Subcutaneous abdominal adipose tissue (tissue), 5 donors: ENCODE results near the gene PCSK5.

Source experiments
- H3K27ac ChIP-seq: one replicate; pipeline ENCODE4 v1.7.0; 2013; ENCODE audit warnings: low read depth, mild to moderate bottlenecking, inconsistent platforms, low read length, moderate library complexity
- H3K27me3 ChIP-seq, 5 donors: one replicate each; pipeline ENCODE4 v1.7.0; 2013; ENCODE audit warnings: low read length in 5 of 5, inconsistent platforms in 1 of 5; ENCODE audit not compliant: control insufficient read depth in 5 of 5, insufficient read depth in 4 of 5
- H3K36me3 ChIP-seq, 5 donors: one replicate each; pipeline ENCODE4 v1.7.0; 2013; ENCODE audit warnings: low read length in 5 of 5; ENCODE audit not compliant: control insufficient read depth in 5 of 5, insufficient read depth in 5 of 5
- H3K4me1 ChIP-seq, 5 donors: one replicate each; pipeline ENCODE4 v1.7.0; 2013; ENCODE audit warnings: low read length in 5 of 5, mild to moderate bottlenecking in 3 of 5, moderate library complexity in 1 of 5; ENCODE audit not compliant: control insufficient read depth in 5 of 5, insufficient read depth in 5 of 5
- H3K4me3 ChIP-seq, 5 donors: one replicate each; pipeline ENCODE4 v1.7.0; 2013; ENCODE audit warnings: low read length in 5 of 5, low read depth in 1 of 5
- H3K9ac ChIP-seq, 5 donors: one replicate each; pipeline ENCODE4 v1.7.0; 2013; ENCODE audit warnings: low read length in 5 of 5, mild to moderate bottlenecking in 4 of 5, moderate library complexity in 3 of 5
- H3K9me3 ChIP-seq, 5 donors: one replicate each; pipeline ENCODE4 v1.7.0; 2013; ENCODE audit warnings: low read length in 5 of 5; ENCODE audit not compliant: control insufficient read depth in 5 of 5
- donor health status: healthy.
- donor health status: healthy.
- donor health status: healthy.
- donor health status: healthy.
- donor health status: healthy.

Gene PCSK5

DNA sequence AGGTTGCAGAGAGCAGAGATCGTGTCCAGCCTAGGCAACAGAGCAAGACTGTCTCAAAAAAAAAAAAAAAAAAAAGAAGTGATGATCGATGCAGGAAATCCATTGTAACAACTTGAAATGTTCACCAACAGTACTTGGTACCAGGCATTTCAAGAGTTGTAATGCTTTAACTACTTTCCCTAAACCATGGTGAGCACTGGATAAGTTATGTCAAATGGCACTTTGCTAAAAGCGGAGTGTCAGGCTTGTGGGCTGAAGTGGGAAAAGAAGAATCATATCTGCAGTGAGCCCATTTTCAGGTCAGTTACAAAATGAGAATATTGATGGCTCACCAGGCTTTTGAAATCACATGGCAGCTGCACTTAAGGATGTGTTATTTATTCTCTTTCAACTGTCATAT is 301.5 kb downstream of the PCSK5 start:
- H3K27ac ChIP-seq, result no peak overlapping the region
- H3K9me3 ChIP-seq, result no peaks in the 10 kb centered on the region
- H3K4me3 ChIP-seq, result no peak overlapping the region
- H3K36me3 ChIP-seq, result peaks cover 25 to 41% (median 37%) of the 10 kb centered on the region in 5 donors
- H3K9ac ChIP-seq, result no peak overlapping the region
- no peaks in the 10 kb centered on the region for H3K4me1 ChIP-seq
- no peaks in the 10 kb centered on the region for H3K27me3 ChIP-seq

DNA sequence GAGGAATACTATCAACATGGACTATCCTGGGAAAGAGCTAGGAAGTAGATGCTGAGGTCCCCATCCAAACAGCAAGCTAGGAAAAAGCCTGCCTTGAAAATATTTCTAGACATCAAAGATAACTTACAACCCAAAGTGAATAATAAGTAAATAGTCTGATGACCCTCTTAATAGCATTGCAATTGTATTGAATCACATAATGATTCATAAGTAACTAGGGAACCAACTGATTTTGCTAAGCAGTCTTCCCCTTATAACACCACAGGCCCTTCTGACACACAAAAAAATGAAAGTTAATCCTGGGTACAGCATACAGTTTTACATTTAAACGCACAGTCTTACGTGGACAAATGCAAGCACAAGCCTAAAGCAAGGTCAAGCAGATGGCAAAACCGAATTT is 304.4 kb downstream of the PCSK5 start:
- Histone ChIP-seq H3K9ac (no peak overlapping the region), H3K9me3 (no peaks in the 10 kb centered on the region), H3K4me1 (peaks cover 0 to 7% (median 0%) of the 10 kb centered on the region in 5 donors), H3K4me3 (no peak overlapping the region), H3K27ac (no peak overlapping the region), H3K36me3 (peaks cover 17 to 31% (median 26%) of the 10 kb centered on the region in 5 donors), H3K27me3 (no peaks in the 10 kb centered on the region)

DNA sequence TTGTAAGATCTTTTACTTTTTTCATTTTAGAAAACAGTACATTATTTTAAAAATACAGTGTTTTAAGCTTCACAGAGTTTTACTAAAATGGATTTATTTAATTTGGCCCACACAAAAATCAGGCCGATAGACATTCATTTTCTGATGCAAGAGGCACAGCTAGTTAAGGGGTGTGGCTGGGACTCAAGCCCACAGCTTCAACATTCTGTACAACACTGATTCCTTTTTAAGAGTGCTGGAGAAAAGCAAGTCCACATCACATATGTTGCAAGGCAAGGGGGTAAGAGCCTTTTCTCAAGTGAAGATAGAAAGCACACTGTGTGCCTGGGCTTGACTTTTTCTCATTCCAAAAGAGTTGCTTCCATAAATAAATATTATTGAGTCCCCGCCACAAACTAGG is 307.9 kb downstream of the PCSK5 start:
- Histone ChIP-seq H3K4me1 (peaks cover 0 to 7% (median 0%) of the 10 kb centered on the region in 5 donors), H3K9me3 (no peaks in the 10 kb centered on the region), H3K4me3 (no peak overlapping the region), H3K9ac (no peak overlapping the region), H3K36me3 (peaks cover 6 to 10% (median 7%) of the 10 kb centered on the region in 5 donors), H3K27ac (no peak overlapping the region), H3K27me3 (no peaks in the 10 kb centered on the region)

DNA sequence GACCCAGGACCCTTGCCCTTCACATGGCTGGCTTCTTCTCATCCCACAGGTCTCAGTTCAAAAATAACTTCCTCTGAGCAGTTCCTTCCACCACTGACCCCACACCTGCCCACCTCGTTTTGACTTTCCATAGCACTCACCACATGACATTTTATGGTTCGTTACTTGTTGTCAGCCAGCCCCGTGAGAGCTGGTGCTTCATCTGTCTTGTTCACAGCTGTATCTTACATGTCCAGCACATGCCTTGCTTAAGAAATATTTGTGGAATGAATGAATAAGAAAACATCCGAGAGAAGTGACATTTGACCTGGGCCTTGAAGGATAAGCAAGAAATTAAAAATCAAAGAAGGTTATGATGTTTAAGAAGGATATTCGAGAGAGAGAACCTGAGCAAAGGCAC is 309.8 kb downstream of the PCSK5 start:
- Histone ChIP-seq H3K27me3 (no peaks in the 10 kb centered on the region), H3K9me3 (no peaks in the 10 kb centered on the region), H3K9ac (no peak overlapping the region), H3K36me3 (no peaks in the 10 kb centered on the region), H3K4me3 (no peak overlapping the region), H3K27ac (no peak overlapping the region), H3K4me1 (peaks cover 0 to 7% (median 0%) of the 10 kb centered on the region in 5 donors)

DNA sequence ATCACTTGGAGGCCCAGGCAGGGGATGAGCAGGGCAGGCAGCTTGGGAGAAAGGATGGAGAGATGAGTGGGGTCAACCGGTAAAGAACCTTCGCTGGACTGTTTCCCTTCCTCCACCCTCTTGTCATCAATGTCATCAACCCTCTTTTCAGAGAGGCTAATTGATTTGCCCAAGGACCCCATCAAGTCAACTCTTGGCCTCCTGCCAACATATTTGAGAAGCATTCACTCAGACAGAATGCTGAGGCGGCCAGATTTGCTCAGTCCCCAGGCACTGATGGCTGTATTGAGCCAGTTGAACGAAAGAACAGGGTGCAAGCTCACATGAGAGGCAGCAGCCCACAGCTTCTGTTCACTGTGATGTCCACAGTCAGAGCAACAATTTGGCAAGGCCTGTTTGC is 310.3 kb downstream of the PCSK5 start:
- H3K9ac ChIP-seq, result no peak overlapping the region
- H3K27me3 ChIP-seq, result no peaks in the 10 kb centered on the region
- no peak overlapping the region for H3K27ac ChIP-seq
- no peaks in the 10 kb centered on the region for H3K9me3 ChIP-seq
- H3K4me3 ChIP-seq, result no peak overlapping the region
- H3K4me1 ChIP-seq, result peaks cover 0 to 7% (median 0%) of the 10 kb centered on the region in 5 donors
- H3K36me3 ChIP-seq, result no peaks in the 10 kb centered on the region

DNA sequence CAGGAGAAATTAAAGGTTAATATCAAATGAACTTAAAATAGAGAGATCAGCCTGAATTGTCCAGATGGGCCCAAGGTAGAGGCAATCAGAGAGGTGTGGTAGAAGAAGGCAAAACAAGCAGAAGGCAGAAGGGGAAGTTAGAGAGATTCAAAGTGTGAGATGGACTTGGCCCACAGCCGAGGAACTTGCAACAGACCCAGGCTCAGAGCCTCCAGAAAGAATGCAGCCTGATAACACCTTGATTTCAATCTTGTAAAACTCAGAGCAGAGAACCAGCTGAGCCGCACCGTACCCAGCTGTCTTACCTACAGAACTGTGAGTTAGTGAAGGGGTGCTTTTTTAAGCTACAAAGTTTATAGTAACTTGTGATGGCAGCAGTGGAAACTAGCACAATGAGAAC is 312.9 kb downstream of the PCSK5 start:
- H3K9me3 ChIP-seq, result no peaks in the 10 kb centered on the region
- H3K4me3 ChIP-seq, result no peak overlapping the region
- H3K4me1 ChIP-seq, result peaks cover 0 to 3% (median 0%) of the 10 kb centered on the region in 5 donors
- H3K27ac ChIP-seq, result no peak overlapping the region
- H3K36me3 ChIP-seq, result no peaks in the 10 kb centered on the region
- H3K9ac ChIP-seq, result no peak overlapping the region
- H3K27me3 ChIP-seq, result no peaks in the 10 kb centered on the region

DNA sequence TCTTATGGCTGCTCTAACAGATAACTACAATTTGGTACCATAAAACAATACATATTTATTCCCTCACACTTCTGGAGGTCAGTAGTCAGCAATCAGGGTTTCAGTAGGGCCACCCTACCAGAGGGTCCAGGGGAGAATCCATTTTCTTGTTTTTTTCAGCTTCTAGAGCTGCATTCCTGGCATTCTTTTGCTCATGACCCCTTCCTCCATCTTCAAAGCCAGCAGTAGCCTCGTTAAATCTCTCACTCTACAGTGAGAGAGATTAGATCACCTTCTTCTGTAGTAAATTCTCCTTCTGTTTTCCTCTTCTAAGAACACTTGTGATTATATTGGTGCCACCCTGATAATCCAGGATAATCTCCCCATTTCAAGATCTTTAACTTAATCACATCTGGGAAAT is 316.3 kb downstream of the PCSK5 start:
- Histone ChIP-seq H3K4me3 (no peak overlapping the region), H3K9me3 (no peaks in the 10 kb centered on the region), H3K4me1 (no peaks in the 10 kb centered on the region), H3K36me3 (no peaks in the 10 kb centered on the region), H3K27me3 (no peaks in the 10 kb centered on the region), H3K9ac (no peak overlapping the region), H3K27ac (no peak overlapping the region)

DNA sequence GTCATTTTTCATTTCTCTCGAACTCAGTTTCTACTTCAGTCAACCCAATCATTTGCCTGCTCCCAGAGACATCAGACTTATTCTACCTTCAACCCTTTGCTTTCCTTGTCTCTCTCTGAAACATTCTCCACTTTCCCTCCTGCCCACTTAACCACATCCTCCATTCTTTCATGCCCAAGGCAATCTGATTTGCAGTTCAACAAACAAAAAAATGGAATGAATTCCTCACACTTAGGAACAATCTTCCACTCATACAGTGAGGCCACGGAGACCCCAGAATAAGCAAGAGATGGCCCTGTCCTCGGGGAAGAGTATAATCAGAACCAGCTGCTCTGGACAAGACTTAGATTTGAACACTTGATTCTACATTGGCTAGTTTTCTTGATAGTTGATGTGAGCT is 323.3 kb downstream of the PCSK5 start:
- H3K4me1 ChIP-seq, result no peaks in the 10 kb centered on the region
- no peak overlapping the region for H3K9ac ChIP-seq
- H3K27ac ChIP-seq, result no peak overlapping the region
- no peak overlapping the region for H3K4me3 ChIP-seq
- H3K36me3 ChIP-seq, result no peaks in the 10 kb centered on the region
- H3K27me3 ChIP-seq, result peaks cover 0 to 5% (median 0%) of the 10 kb centered on the region in 5 donors
- H3K9me3 ChIP-seq, result no peaks in the 10 kb centered on the region

DNA sequence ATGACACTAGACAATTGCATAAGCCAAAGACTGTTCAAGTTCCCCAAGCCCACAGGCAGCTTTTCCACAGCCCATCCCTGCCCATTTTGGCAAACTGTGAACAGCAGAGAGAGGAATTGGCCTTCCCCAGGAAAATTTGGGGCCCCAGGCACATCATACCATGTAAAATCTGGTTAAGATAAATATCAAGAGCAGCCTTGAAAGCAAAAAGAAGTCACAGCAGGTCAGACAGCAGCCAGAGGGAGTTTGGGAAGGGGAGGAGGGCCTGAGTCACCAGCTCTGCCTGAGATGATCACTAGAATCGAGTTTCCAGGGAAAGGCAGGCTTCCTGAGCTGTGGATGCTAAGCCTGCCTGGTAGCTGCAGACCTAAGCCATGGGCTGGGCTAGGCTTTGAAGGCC is 324.6 kb downstream of the PCSK5 start:
- H3K27me3 ChIP-seq, result peaks cover 0 to 5% (median 0%) of the 10 kb centered on the region in 5 donors
- H3K4me3 ChIP-seq, result no peak overlapping the region
- H3K9ac ChIP-seq, result no peak overlapping the region
- H3K4me1 ChIP-seq, result no peaks in the 10 kb centered on the region
- no peaks in the 10 kb centered on the region for H3K36me3 ChIP-seq
- H3K27ac ChIP-seq, result no peak overlapping the region
- H3K9me3 ChIP-seq, result no peaks in the 10 kb centered on the region

DNA sequence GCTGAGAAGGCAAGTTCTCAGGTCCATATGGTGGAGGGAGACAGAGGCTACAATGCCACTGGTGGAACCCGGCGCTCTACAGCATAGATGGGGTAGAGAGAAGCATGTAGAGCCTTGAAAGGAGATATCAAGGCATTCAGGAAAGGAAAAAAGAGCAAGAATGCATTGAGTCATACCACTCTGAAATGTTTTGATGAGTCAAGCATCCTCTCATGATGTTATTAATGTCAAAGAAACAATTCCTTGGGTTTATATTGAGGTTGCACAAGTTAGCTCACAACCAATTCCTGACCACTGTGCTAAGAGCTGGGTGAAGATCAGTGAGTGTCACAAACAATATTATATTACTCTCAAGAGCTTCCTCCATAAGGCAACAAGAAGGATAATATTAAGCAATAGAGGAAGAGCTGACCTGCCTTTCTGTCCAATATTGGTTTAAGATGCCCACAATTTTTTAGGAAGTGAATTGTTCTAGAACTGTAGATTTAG is 325.7 kb downstream of the PCSK5 start:
- H3K4me3 ChIP-seq, result no peak overlapping the region
- no peak overlapping the region for H3K27ac ChIP-seq
- H3K9ac ChIP-seq, result no peak overlapping the region
- H3K9me3 ChIP-seq, result no peaks in the 10 kb centered on the region
- no peaks in the 10 kb centered on the region for H3K4me1 ChIP-seq
- peaks cover 0 to 5% (median 0%) of the 10 kb centered on the region in 5 donors for H3K27me3 ChIP-seq
- no peaks in the 10 kb centered on the region for H3K36me3 ChIP-seq
